ENCODE data around the gene SERPINB10.

The SERPINB10 gene, protein sequence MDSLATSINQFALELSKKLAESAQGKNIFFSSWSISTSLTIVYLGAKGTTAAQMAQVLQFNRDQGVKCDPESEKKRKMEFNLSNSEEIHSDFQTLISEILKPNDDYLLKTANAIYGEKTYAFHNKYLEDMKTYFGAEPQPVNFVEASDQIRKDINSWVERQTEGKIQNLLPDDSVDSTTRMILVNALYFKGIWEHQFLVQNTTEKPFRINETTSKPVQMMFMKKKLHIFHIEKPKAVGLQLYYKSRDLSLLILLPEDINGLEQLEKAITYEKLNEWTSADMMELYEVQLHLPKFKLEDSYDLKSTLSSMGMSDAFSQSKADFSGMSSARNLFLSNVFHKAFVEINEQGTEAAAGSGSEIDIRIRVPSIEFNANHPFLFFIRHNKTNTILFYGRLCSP

GRCh38 chr18:63907664-63908063 is at the start of gene SERPINB10:
Gene SERPINB10, plus strand, starts transcription at chr18:63907958. Its CDS starts 7,553 bp downstream, at chr18:63915511.
- TF ChIP-seq YY1 (IDR thresholded peaks at IDR 0.05; ENCODE audit: insufficient read depth, insufficient read length) (no peak), SUZ12 (IDR thresholded peaks at IDR 0.05; ENCODE audit: extremely low read depth, insufficient read depth, insufficient read length) (no peak), ZNF274 (IDR thresholded peaks at IDR 0.05; ENCODE audit: low read depth, low read length) (no peak)
- no peak for DNase-seq (ENCODE audit: low read depth, low spot score)

DNA sequence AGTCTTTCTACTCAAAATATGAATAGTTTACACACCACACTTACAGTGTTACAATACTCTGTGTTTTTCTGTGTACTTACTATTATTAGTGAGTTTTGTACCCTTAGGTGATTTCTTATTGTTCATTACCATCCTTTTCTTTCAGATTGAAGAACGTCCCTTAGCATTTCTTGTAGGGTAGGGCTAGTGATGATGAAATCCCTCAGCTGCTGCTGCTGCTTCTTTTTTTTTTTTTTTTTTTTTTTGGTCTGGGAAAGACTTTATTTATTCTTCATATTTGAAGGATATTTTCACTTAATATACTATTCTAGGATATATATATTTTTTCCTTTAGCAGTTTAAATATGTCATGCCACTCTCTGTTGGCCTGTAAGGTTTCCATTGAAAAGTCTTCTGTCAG is 49.3 kb upstream of the SERPINB10 start:
- TF ChIP-seq ZNF274 (IDR thresholded peaks at IDR 0.05; ENCODE audit: low read depth, low read length) (no peak), YY1 (IDR thresholded peaks at IDR 0.05; ENCODE audit: insufficient read depth, insufficient read length) (no peak), SUZ12 (IDR thresholded peaks at IDR 0.05; ENCODE audit: extremely low read depth, insufficient read depth, insufficient read length) (no peak)
- Histone ChIP-seq H3K9ac (ENCODE audit: insufficient read length, low read depth) (no peak overlapping the region), H3K4me1 (ENCODE audit: insufficient read depth, insufficient read length) (no peaks in the 10 kb centered on the region), H3K36me3 (ENCODE audit: insufficient read depth, insufficient read length, low read length) (no peaks in the 10 kb centered on the region), H3K4me3 (ENCODE audit: insufficient read length, low read depth) (no peak overlapping the region), H3K9me3 (ENCODE audit: insufficient read depth, low read length) (no peaks in the 10 kb centered on the region), H3K27me3 (ENCODE audit: insufficient read depth, insufficient read length) (no peaks in the 10 kb centered on the region)
- no peak for DNase-seq (ENCODE audit: low read depth, low spot score)

More at GRCh38 chr18:63907664-63908063, at the start of gene SERPINB10:
- Histone ChIP-seq H3K9me3 (ENCODE audit: insufficient read depth, low read length) (no peaks in the 10 kb centered on the region; the same call in 1 of the 2 replicates), H3K27me3 (ENCODE audit: insufficient read depth, insufficient read length) (no peaks in the 10 kb centered on the region), H3K9ac (ENCODE audit: insufficient read length, low read depth) (no peak within 1 kb of the TSS), H3K4me1 (ENCODE audit: insufficient read depth, insufficient read length) (no peaks in the 10 kb centered on the region), H3K4me3 (ENCODE audit: insufficient read length, low read depth) (no peak within 1 kb of the TSS), H3K36me3 (ENCODE audit: insufficient read depth, insufficient read length, low read length) (no peaks in the 10 kb centered on the region)

- no peak overlapping the region for H3K4me3 ChIP-seq (ENCODE audit: insufficient read length, low read depth)
- no peaks in the 10 kb centered on the region for H3K4me1 ChIP-seq (ENCODE audit: insufficient read depth, insufficient read length)
- no peaks in the 10 kb centered on the region for H3K36me3 ChIP-seq (ENCODE audit: insufficient read depth, insufficient read length, low read length)
- H3K27me3 ChIP-seq (ENCODE audit: insufficient read depth, insufficient read length): no peaks in the 10 kb centered on the region
- H3K9ac ChIP-seq (ENCODE audit: insufficient read length, low read depth): no peak overlapping the region
- no peak for DNase-seq (ENCODE audit: low read depth, low spot score)
- no peak for TF ChIP-seq ZNF274 (IDR thresholded peaks at IDR 0.05; ENCODE audit: low read depth, low read length)
- no peak for TF ChIP-seq YY1 (IDR thresholded peaks at IDR 0.05; ENCODE audit: insufficient read depth, insufficient read length)
- no peaks in the 10 kb centered on the region for H3K9me3 ChIP-seq (ENCODE audit: insufficient read depth, low read length)
These were observed 47.8 kb upstream of the SERPINB10 start for GRCh38 chr18:63859781-63860475.

DNA sequence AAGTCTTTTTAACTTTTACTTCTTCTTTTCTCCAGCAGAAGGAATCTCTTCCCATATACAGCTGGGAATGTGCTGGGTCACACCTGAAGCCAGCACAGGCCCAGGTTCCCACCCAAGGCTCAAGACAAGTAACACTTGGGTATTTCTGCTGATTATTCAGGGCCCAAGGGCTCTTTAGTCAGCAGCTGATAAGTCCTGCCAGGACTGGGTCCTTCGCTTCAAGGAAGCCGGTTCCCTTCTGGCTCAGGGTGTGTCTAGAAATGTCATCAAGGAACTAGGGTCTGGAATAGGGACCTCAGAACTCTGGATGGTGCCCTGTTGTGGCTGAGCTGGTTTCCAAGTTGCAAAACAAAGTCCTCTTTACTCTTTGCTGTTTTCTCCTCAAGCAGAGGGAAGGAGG is 47.2 kb upstream of the SERPINB10 start:
- no peak overlapping the region for H3K9ac ChIP-seq (ENCODE audit: insufficient read length, low read depth)
- H3K27me3 ChIP-seq (ENCODE audit: insufficient read depth, insufficient read length): no peaks in the 10 kb centered on the region
- H3K9me3 ChIP-seq (ENCODE audit: insufficient read depth, low read length): no peaks in the 10 kb centered on the region
- H3K4me1 ChIP-seq (ENCODE audit: insufficient read depth, insufficient read length): no peaks in the 10 kb centered on the region
- no peak for TF ChIP-seq YY1 (IDR thresholded peaks at IDR 0.05; ENCODE audit: insufficient read depth, insufficient read length)
- TF ChIP-seq ZNF274 (IDR thresholded peaks at IDR 0.05; ENCODE audit: low read depth, low read length): no peak
- TF ChIP-seq SUZ12 (IDR thresholded peaks at IDR 0.05; ENCODE audit: extremely low read depth, insufficient read depth, insufficient read length): no peak
- DNase-seq (ENCODE audit: low read depth, low spot score): no peak
- no peak overlapping the region for H3K4me3 ChIP-seq (ENCODE audit: insufficient read length, low read depth)
- no peaks in the 10 kb centered on the region for H3K36me3 ChIP-seq (ENCODE audit: insufficient read depth, insufficient read length, low read length)

DNA sequence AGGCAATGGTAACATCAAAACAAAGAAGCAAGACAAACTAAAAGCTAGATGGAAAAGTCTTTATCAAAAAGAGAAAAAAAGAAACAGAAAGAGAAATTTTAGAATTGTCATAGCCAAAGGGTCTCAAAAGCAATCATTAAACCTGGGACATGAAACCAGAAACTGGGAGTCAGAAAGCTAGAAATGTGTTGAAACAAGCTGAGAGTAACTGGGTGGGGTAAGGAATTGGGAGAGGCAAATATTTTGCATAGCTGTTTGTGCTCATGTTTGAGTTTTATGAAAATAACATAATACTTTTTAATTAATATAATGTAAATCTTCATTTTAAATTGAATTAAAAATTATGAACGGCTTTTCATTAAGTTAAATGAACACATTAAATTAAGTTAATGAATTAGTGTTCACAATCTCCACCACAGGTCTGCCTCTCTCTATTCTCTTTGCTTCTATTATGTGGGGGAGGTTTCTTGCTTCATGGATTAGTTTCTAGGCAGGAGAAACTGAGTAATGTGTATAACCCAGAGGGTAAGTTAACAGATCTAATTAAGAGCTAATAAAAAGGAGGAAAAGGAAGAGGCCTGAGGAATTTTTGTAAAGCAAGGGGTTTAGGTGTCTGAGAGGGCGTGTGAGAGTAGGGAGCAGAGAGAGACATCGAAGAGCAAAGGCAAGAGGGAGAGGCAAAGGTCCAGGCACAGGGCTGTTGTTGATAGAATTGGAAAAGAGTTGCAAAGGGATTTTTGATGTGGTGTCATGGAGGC is 40.2 kb upstream of the SERPINB10 start:
- Histone ChIP-seq H3K9me3 (ENCODE audit: insufficient read depth, low read length) (no peaks in the 10 kb centered on the region), H3K4me3 (ENCODE audit: insufficient read length, low read depth) (no peak overlapping the region), H3K4me1 (ENCODE audit: insufficient read depth, insufficient read length) (no peaks in the 10 kb centered on the region), H3K36me3 (ENCODE audit: insufficient read depth, insufficient read length, low read length) (no peaks in the 10 kb centered on the region), H3K9ac (ENCODE audit: insufficient read length, low read depth) (no peak overlapping the region), H3K27me3 (ENCODE audit: insufficient read depth, insufficient read length) (no peaks in the 10 kb centered on the region)
- DNase-seq (ENCODE audit: low read depth, low spot score): no peak
- TF ChIP-seq YY1 (IDR thresholded peaks at IDR 0.05; ENCODE audit: insufficient read depth, insufficient read length) (no peak), SUZ12 (IDR thresholded peaks at IDR 0.05; ENCODE audit: extremely low read depth, insufficient read depth, insufficient read length) (no peak), ZNF274 (IDR thresholded peaks at IDR 0.05; ENCODE audit: low read depth, low read length) (no peak)

GRCh38 chr18:63868546-63868945 is 39.2 kb upstream of the SERPINB10 start:
- no peak overlapping the region for H3K9ac ChIP-seq (ENCODE audit: insufficient read length, low read depth)
- H3K4me3 ChIP-seq (ENCODE audit: insufficient read length, low read depth): no peak overlapping the region
- no peaks in the 10 kb centered on the region for H3K27me3 ChIP-seq (ENCODE audit: insufficient read depth, insufficient read length)
- DNase-seq (ENCODE audit: low read depth, low spot score): no peak
- no peaks in the 10 kb centered on the region for H3K9me3 ChIP-seq (ENCODE audit: insufficient read depth, low read length)
- no peak for TF ChIP-seq SUZ12 (IDR thresholded peaks at IDR 0.05; ENCODE audit: extremely low read depth, insufficient read depth, insufficient read length)
- no peak for TF ChIP-seq ZNF274 (IDR thresholded peaks at IDR 0.05; ENCODE audit: low read depth, low read length)
- no peak for TF ChIP-seq YY1 (IDR thresholded peaks at IDR 0.05; ENCODE audit: insufficient read depth, insufficient read length)
- no peaks in the 10 kb centered on the region for H3K4me1 ChIP-seq (ENCODE audit: insufficient read depth, insufficient read length)
- no peaks in the 10 kb centered on the region for H3K36me3 ChIP-seq (ENCODE audit: insufficient read depth, insufficient read length, low read length)

DNA sequence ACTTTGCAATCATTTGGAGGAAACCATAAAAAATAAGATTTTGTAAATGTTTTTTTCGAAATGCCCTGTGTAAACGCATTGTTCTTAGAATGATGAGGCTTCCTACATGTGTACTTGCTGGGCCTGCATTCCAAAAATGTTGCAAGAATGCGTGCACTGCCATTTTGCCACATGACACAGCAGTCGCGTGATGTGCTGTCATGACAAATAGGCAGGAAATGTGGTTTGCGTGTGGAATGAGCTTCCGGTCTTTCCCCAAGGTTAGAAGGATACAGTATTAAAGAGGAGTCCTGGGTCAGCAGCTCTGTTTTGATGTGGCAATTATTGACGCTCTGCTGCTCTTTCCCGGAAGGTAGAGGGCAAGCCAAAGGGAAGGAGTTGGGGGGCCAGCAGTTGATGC is 38.4 kb upstream of the SERPINB10 start:
- Histone ChIP-seq H3K27me3 (ENCODE audit: insufficient read depth, insufficient read length) (no peaks in the 10 kb centered on the region), H3K4me3 (ENCODE audit: insufficient read length, low read depth) (no peak overlapping the region), H3K9ac (ENCODE audit: insufficient read length, low read depth) (no peak overlapping the region), H3K4me1 (ENCODE audit: insufficient read depth, insufficient read length) (no peaks in the 10 kb centered on the region), H3K36me3 (ENCODE audit: insufficient read depth, insufficient read length, low read length) (no peaks in the 10 kb centered on the region), H3K9me3 (ENCODE audit: insufficient read depth, low read length) (no peaks in the 10 kb centered on the region)
- DNase-seq (ENCODE audit: low read depth, low spot score): no peak
- TF ChIP-seq YY1 (IDR thresholded peaks at IDR 0.05; ENCODE audit: insufficient read depth, insufficient read length) (no peak), ZNF274 (IDR thresholded peaks at IDR 0.05; ENCODE audit: low read depth, low read length) (no peak), SUZ12 (IDR thresholded peaks at IDR 0.05; ENCODE audit: extremely low read depth, insufficient read depth, insufficient read length) (no peak)
